RCC 7860 (cell line): ENCODE measurements around the gene RMND5A.
A peak's percentile ranks its signal among the peaks of the same experiment; 100 is the strongest.

Experiments
- DNase-seq: peaks from one replicate; pipeline ENCODE4 v3.0.0-alpha.2; 2015; ENCODE audit warnings: low spot score
- FAIRE-seq: peaks from 2 replicates; lab custom pipeline; 2012; peaks lifted over from hg19 to GRCh38; lab: Jason Lieb, UNC

Gene RMND5A

DNA sequence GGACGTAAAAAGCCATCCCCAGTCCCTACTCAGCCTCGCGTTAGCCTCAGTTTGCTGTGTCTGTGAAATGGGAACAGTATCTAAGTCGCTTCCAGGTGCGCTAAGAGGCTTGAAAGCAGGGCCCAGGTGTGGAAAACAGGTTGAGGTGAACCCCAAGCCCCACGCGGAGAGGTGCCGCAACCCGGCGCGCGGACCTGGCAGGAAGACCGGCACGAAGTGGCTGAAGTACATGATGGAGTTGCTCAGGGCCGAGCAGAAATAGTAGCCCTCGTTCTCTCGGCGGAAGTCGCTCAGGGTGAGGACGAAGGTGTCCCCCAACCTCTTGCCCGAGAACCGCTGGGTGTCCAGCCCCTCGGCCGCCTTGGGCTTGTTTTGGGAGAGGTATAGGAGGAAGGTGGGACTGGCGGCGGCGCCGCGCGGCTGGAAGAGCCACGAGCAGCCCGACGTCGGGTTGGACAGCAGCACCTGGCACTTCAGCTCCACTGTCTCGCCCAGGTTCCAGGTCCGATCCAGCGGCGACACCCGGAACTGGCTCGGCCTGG lies 70.1 kb downstream of the RMND5A start:
- no peak for DNase-seq
- no peak for FAIRE-seq

- FAIRE-seq (no peak), DNase-seq (no peak)
Observed at GRCh38 chr2:86790676-86791572, 70.8 kb downstream of the RMND5A start, which contains the start of gene CD8A. Gene CD8A (minus strand): TSS chr2:86790913. CDS start chr2:86790825, 88 bp downstream.

DNA sequence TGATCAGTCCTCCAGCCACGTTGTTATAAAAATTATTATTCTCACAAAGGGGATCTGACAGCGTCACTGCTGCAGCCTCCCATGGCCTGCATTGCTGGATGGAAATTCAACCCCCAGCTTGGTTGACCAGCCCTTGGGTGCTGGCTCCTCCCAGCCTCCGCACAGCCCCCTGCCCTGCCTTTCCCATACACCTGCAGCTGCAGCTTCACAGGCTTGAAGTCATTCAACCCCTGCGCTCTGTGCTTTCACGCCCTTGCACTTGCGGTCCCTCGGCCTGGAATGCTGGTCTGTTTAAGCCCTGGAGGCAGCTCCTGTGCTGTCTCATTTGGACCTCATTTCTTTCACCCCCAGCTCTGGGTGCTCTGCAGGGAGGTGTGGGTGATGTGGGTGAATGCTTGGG lies 71.5 kb downstream of the RMND5A start:
- DNase-seq (no peak), FAIRE-seq (no peak)

DNA sequence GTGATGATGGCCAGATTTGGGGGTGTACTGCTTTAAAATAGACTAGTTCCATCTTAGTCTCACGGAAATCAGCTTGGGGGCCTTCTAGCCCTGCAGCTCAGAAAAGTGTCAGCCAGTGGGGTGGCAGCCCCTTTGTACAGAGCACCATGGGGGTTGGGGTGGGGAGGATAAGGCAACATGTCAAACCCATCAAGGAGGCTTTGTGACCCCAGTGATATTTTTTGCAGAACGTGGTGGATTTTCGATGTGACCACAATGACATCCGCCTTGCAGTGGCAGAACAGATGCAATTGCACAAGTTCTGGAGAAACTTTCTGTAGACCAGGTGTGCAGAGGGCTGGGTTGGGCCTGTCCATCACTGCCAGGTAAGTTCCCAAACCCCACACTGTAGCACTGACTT lies 73.7 kb downstream of the RMND5A start:
- FAIRE-seq (no peak), DNase-seq (no peak)

GRCh38 chr2:86794861-86795260 lies 74.8 kb downstream of the RMND5A start:
- FAIRE-seq = no peak
- DNase-seq = no peak

- no peak for FAIRE-seq
- no peak for DNase-seq
Observed at GRCh38 chr2:86800856-86801567, 80.9 kb downstream of the RMND5A start.

GRCh38 chr2:86806059-86806857 lies 86.2 kb downstream of the RMND5A start:
- no peak for FAIRE-seq
- no peak for DNase-seq

- DNase-seq (no peak), FAIRE-seq (no peak)
Observed at GRCh38 chr2:86807133-86807467, 87.0 kb downstream of the RMND5A start.

GRCh38 chr2:86807468-86808275 lies 87.6 kb downstream of the RMND5A start:
- DNase-seq (no peak), FAIRE-seq (no peak)

- FAIRE-seq = no peak
- DNase-seq = peak; percentile 73
Observed at GRCh38 chr2:86808315-86809161, 88.4 kb downstream of the RMND5A start.

GRCh38 chr2:86809481-86810121 lies 89.5 kb downstream of the RMND5A start:
- FAIRE-seq = no peak

GRCh38 chr2:86815611-86816010 lies 95.5 kb downstream of the RMND5A start:
- DNase-seq (no peak), FAIRE-seq (no peak)

More at GRCh38 chr2:86809481-86810121, 89.5 kb downstream of the RMND5A start:
- no peak for DNase-seq

- FAIRE-seq = no peak
- no peak for DNase-seq
Observed at GRCh38 chr2:86818114-86818801, 98.2 kb downstream of the RMND5A start.

- no peak for FAIRE-seq
- no peak for DNase-seq
Observed at GRCh38 chr2:86818957-86819356, 98.9 kb downstream of the RMND5A start.

- FAIRE-seq = no peak
Observed at GRCh38 chr2:86821306-86821705, 101.2 kb downstream of the RMND5A start.

DNA sequence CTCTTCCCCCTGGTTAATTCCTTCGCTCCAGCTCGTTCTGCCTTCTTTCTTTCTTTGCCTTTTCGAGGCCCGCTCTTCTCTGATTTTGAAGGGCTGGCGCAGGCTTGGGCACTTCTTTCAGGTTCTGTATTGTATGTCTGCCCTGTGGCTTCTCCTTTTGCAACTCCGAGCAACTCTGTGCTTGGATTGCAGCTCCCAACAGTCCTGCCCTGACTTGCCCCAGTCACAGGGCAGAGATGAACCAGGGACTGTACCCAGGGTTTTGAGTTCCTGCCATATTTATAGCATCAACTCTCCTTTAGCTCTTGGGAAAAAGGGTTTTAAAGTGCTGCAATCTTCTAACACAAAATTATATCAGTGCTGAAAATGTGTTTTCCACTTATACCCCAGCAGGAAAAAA lies 101.8 kb downstream of the RMND5A start:
- DNase-seq = no peak
- FAIRE-seq = no peak

More at GRCh38 chr2:86821306-86821705, 101.2 kb downstream of the RMND5A start:
- DNase-seq = no peak

DNA sequence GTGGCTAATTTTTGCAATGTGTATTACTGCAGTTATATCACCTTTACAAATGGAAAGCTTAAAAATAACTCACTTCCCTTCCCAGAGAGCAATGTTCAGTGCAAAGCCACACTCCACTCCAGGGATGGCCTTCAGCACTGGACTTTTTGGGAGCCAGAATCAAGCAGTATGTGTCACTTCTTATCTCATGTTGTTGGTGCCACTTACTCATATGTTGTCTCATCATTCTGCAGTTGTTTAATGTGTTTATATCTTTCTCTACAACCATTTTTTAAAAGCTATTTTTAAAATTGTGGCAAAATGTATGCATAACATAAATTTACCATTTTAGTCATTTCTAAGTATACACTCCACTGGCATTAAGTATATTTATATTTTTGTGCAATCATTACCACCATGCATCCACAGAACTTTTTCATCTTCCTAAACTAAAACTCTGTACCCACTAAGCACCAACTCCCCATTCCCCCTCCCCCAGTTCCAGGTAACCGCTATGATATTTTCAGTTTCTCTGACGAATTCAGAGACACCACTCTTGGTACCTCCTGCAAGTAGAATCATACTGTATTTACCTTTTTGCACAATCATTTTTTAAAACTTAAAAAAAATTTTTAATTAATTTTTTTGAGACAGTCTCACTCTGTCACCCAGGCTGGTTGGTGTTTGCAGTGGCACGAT lies 102.7 kb downstream of the RMND5A start:
- no peak for DNase-seq
- no peak for FAIRE-seq
